ENCODE results near the gene CASZ1.

Gene CASZ1

GRCh38 chr1:10761503-10762152, 34.8 kb downstream of the CASZ1 start:
- DNase-seq (ENCODE audit: extremely low spot score, insufficient read length, low read depth), result no peak
- no peak for FAIRE-seq

- no peak for DNase-seq (ENCODE audit: extremely low spot score, insufficient read length, low read depth)
- no peak for FAIRE-seq
These were observed 35.6 kb downstream of the CASZ1 start for GRCh38 chr1:10760566-10761502.

GRCh38 chr1:10759413-10760200, 36.8 kb downstream of the CASZ1 start:
- DNase-seq (ENCODE audit: extremely low spot score, insufficient read length, low read depth), result no peak
- FAIRE-seq, result no peak

- FAIRE-seq (no peak), DNase-seq (ENCODE audit: extremely low spot score, insufficient read length, low read depth) (no peak)
These were observed 39.6 kb downstream of the CASZ1 start for GRCh38 chr1:10756842-10757241.

- DNase-seq (ENCODE audit: extremely low spot score, insufficient read length, low read depth), result no peak
- FAIRE-seq, result no peak
These were observed 40.4 kb downstream of the CASZ1 start for GRCh38 chr1:10755970-10756521.

GRCh38 chr1:10754568-10755329, 41.7 kb downstream of the CASZ1 start:
- FAIRE-seq (no peak), DNase-seq (ENCODE audit: extremely low spot score, insufficient read length, low read depth) (no peak)

GRCh38 chr1:10753299-10753698, 43.1 kb downstream of the CASZ1 start:
- DNase-seq (ENCODE audit: extremely low spot score, insufficient read length, low read depth) (no peak), FAIRE-seq (no peak)

GRCh38 chr1:10751561-10752085, 44.8 kb downstream of the CASZ1 start:
- FAIRE-seq (no peak), DNase-seq (ENCODE audit: extremely low spot score, insufficient read length, low read depth) (no peak)

- DNase-seq (ENCODE audit: extremely low spot score, insufficient read length, low read depth) (no peak), FAIRE-seq (no peak)
These were observed 45.3 kb downstream of the CASZ1 start for GRCh38 chr1:10751160-10751559.

- FAIRE-seq (no peak), DNase-seq (ENCODE audit: extremely low spot score, insufficient read length, low read depth) (no peak)
These were observed 50.5 kb downstream of the CASZ1 start for GRCh38 chr1:10745886-10746455.

GRCh38 chr1:10745383-10745782, 51.1 kb downstream of the CASZ1 start:
- FAIRE-seq (no peak), DNase-seq (ENCODE audit: extremely low spot score, insufficient read length, low read depth) (no peak)

- FAIRE-seq, result no peak
These were observed 51.7 kb downstream of the CASZ1 start for GRCh38 chr1:10744654-10745238.

GRCh38 chr1:10744029-10744428, 52.4 kb downstream of the CASZ1 start:
- no peak for DNase-seq (ENCODE audit: extremely low spot score, insufficient read length, low read depth)
- no peak for FAIRE-seq

More at GRCh38 chr1:10744654-10745238, 51.7 kb downstream of the CASZ1 start:
- DNase-seq (ENCODE audit: extremely low spot score, insufficient read length, low read depth), result no peak

GRCh38 chr1:10741696-10742095, 54.8 kb downstream of the CASZ1 start:
- no peak for FAIRE-seq

GRCh38 chr1:10740123-10740522, 56.3 kb downstream of the CASZ1 start:
- no peak for FAIRE-seq

More at GRCh38 chr1:10741696-10742095, 54.8 kb downstream of the CASZ1 start:
- DNase-seq (ENCODE audit: extremely low spot score, insufficient read length, low read depth), result no peak

GRCh38 chr1:10739589-10739988, 56.9 kb downstream of the CASZ1 start:
- no peak for FAIRE-seq
- DNase-seq (ENCODE audit: extremely low spot score, insufficient read length, low read depth), result no peak

More at GRCh38 chr1:10740123-10740522, 56.3 kb downstream of the CASZ1 start:
- no peak for DNase-seq (ENCODE audit: extremely low spot score, insufficient read length, low read depth)

GRCh38 chr1:10738061-10739058, 58.1 kb downstream of the CASZ1 start:
- no peak for DNase-seq (ENCODE audit: extremely low spot score, insufficient read length, low read depth)
- FAIRE-seq, result no peak

All from GM18507 (cell line).